GM19239 (cell line): ENCODE measurements around the gene RAD54L.

ENCODE experiments used
- DNase-seq: peaks from one replicate; pipeline ENCODE4 v3.0.0; 2011; ENCODE audit warnings: low spot score; ENCODE audit not compliant: insufficient read length
- FAIRE-seq: peaks from 2 replicates; lab custom pipeline; 2011; peaks lifted over from hg19 to GRCh38; lab: Jason Lieb, UNC

RAD54L gene

GRCh38 chr1:46281021-46281420, 33.5 kb downstream of the RAD54L start:
- DNase-seq: no peak
- no peak for FAIRE-seq

- FAIRE-seq: no peak
- DNase-seq: no peak
These were observed 36.5 kb downstream of the RAD54L start for GRCh38 chr1:46284058-46284457.

GRCh38 chr1:46284597-46285564, 37.3 kb downstream of the RAD54L start:
- DNase-seq: no peak
- FAIRE-seq: no peak

GRCh38 chr1:46285730-46286477, 38.3 kb downstream of the RAD54L start:
- DNase-seq: no peak

GRCh38 chr1:46288485-46289133, 41.0 kb downstream of the RAD54L start:
- DNase-seq (no peak), FAIRE-seq (no peak)

More at GRCh38 chr1:46285730-46286477, 38.3 kb downstream of the RAD54L start:
- no peak for FAIRE-seq

GRCh38 chr1:46289134-46289494, 41.6 kb downstream of the RAD54L start:
- DNase-seq (no peak), FAIRE-seq (no peak)

GRCh38 chr1:46289976-46290375, 42.4 kb downstream of the RAD54L start:
- no peak for FAIRE-seq
- DNase-seq: no peak

- FAIRE-seq: no peak
- no peak for DNase-seq
These were observed 47.7 kb downstream of the RAD54L start for GRCh38 chr1:46295306-46295705.

- DNase-seq (no peak), FAIRE-seq (no peak)
These were observed 50.8 kb downstream of the RAD54L start for GRCh38 chr1:46298387-46298786.

GRCh38 chr1:46300673-46301405, 53.3 kb downstream of the RAD54L start:
- no peak for DNase-seq
- no peak for FAIRE-seq

GRCh38 chr1:46301406-46301807, 53.8 kb downstream of the RAD54L start:
- DNase-seq: no peak
- FAIRE-seq: no peak

- FAIRE-seq: no peak
- DNase-seq: peak; percentile 67
These were observed 54.5 kb downstream of the RAD54L start for GRCh38 chr1:46301808-46302640.

GRCh38 chr1:46302641-46303037, 55.1 kb downstream of the RAD54L start:
- DNase-seq (peak; percentile 15), FAIRE-seq (no peak)

- peak; percentile 80 for DNase-seq
- FAIRE-seq: peak; percentile 96
These were observed 55.7 kb downstream of the RAD54L start, which contains the start of the genes LRRC41 and UQCRH for GRCh38 chr1:46303038-46303871. LRRC41 (minus strand) TSS chr1:46303616; CDS start chr1:46303322, 294 bp downstream. UQCRH (plus strand) TSS chr1:46303698; CDS start chr1:46303767, 69 bp downstream.

GRCh38 chr1:46303872-46304326, 56.3 kb downstream of the RAD54L start:
- FAIRE-seq (no peak), DNase-seq (no peak)

- no peak for DNase-seq
- no peak for FAIRE-seq
These were observed 58.6 kb downstream of the RAD54L start for GRCh38 chr1:46306159-46306530.

GRCh38 chr1:46309401-46310159, 62.0 kb downstream of the RAD54L start:
- no peak for DNase-seq
- no peak for FAIRE-seq
